Activated naive CD4-positive, alpha-beta T cell treated with anti-CD3 and anti-CD28 coated beads, Interleukin-2, amount 10 ng/mL, durations not matched to agents 7 days and 5 days (primary cell): ENCODE data around the gene CNTN5.

ENCODE experiments used
- CTCF ChIA-PET: fragments of 350-600 bp; sonication (Branson Sonifier 250); formaldehyde crosslinking; loops from one replicate; lab custom pipeline; 2021; ENCODE audit warnings: antibody characterized with exemption; lab: Charles Lee
- DNase-seq: peaks from one replicate; pipeline ENCODE4 v3.0.0-alpha.2; 2020
- H3K27ac Mint-ChIP-seq: one replicate; pipeline ENCODE4 v1.8.0; 2021; ENCODE audit warnings: mild to moderate bottlenecking, moderate library complexity, mixed read lengths
- H3K27me3 Mint-ChIP-seq: one replicate; pipeline ENCODE4 v1.8.0; 2021; ENCODE audit warnings: mild to moderate bottlenecking, mixed read lengths
- H3K36me3 Mint-ChIP-seq: one replicate; pipeline ENCODE4 v1.8.0; 2021; ENCODE audit warnings: mixed read lengths
- H3K4me1 Mint-ChIP-seq: one replicate; pipeline ENCODE4 v1.8.0; 2021; ENCODE audit warnings: mixed read lengths
- H3K4me3 Mint-ChIP-seq: one replicate; pipeline ENCODE4 v1.8.0; 2021; ENCODE audit warnings: mild to moderate bottlenecking, moderate library complexity, mixed read lengths
- H3K9me3 Mint-ChIP-seq: one replicate; pipeline ENCODE4 v1.8.0; 2021; ENCODE audit warnings: mixed read lengths

The CNTN5 gene

GRCh38 chr11:99020352-99021225, at the start of gene CNTN5:
Gene CNTN5, plus strand, starts transcription at chr11:99020949.
- CTCF ChIA-PET = interaction anchor here (0.6 kb wide), 1 partner anchor 1918 kb away, joined by 3 read pairs; no protein-coding TSS in a partner anchor

GRCh38 chr11:98979205-98979604, 41.5 kb upstream of the CNTN5 start:
- Mint-ChIP-seq H3K4me3 (no peak overlapping the region), H3K27ac (no peak overlapping the region), H3K36me3 (no peaks in the 10 kb centered on the region), H3K9me3 (peaks cover 9% of the 10 kb centered on the region), H3K27me3 (no peaks in the 10 kb centered on the region), H3K4me1 (no peaks in the 10 kb centered on the region)
- DNase-seq = no peak
- CTCF ChIA-PET = no interaction called here

More at GRCh38 chr11:99020352-99021225, at the start of gene CNTN5:
- Mint-ChIP-seq H3K4me3 (peak within 1 kb of the TSS; percentile 47), H3K4me1 (peaks cover 7% of the 10 kb centered on the region), H3K27ac (no peak within 1 kb of the TSS), H3K27me3 (peaks cover 18% of the 10 kb centered on the region), H3K9me3 (no peaks in the 10 kb centered on the region), H3K36me3 (no peaks in the 10 kb centered on the region)
- peak; percentile 25 for DNase-seq

- no peak for DNase-seq
- Mint-ChIP-seq H3K27me3 (peaks cover 14% of the 10 kb centered on the region), H3K27ac (no peak overlapping the region), H3K9me3 (no peaks in the 10 kb centered on the region), H3K4me3 (no peak overlapping the region), H3K36me3 (no peaks in the 10 kb centered on the region), H3K4me1 (peaks cover 4% of the 10 kb centered on the region)
- CTCF ChIA-PET = interaction anchor here (0.7 to 1.4 kb wide), 4 partner anchors 10 to 813 kb away, joined by 3 to 7 read pairs (median 4); no protein-coding TSS in a partner anchor
These were observed 4.9 kb upstream of the CNTN5 start for GRCh38 chr11:99015634-99016454.

- peaks cover 7% of the 10 kb centered on the region for H3K4me1 Mint-ChIP-seq
- no peaks in the 10 kb centered on the region for H3K36me3 Mint-ChIP-seq
- peaks cover 18% of the 10 kb centered on the region for H3K27me3 Mint-ChIP-seq
- CTCF ChIA-PET = no interaction called here
- no peak overlapping the region for H3K27ac Mint-ChIP-seq
- no peak overlapping the region for H3K4me3 Mint-ChIP-seq
- DNase-seq = no peak
- no peaks in the 10 kb centered on the region for H3K9me3 Mint-ChIP-seq
These were observed 1.1 kb upstream of the CNTN5 start for GRCh38 chr11:99019696-99020095.

GRCh38 chr11:99037057-99037456, 16.3 kb downstream of the CNTN5 start:
- H3K27ac Mint-ChIP-seq = no peak overlapping the region
- no peaks in the 10 kb centered on the region for H3K27me3 Mint-ChIP-seq
- no peak for DNase-seq
- no peak overlapping the region for H3K4me3 Mint-ChIP-seq
- CTCF ChIA-PET = no interaction called here
- H3K9me3 Mint-ChIP-seq = no peaks in the 10 kb centered on the region
- H3K36me3 Mint-ChIP-seq = no peaks in the 10 kb centered on the region
- no peaks in the 10 kb centered on the region for H3K4me1 Mint-ChIP-seq

GRCh38 chr11:99063331-99063730, 42.6 kb downstream of the CNTN5 start:
- CTCF ChIA-PET = no interaction called here

GRCh38 chr11:99065121-99065520, 44.4 kb downstream of the CNTN5 start:
- Mint-ChIP-seq H3K4me1 (peaks cover 3% of the 10 kb centered on the region), H3K27ac (no peak overlapping the region)
- CTCF ChIA-PET = no interaction called here

More at GRCh38 chr11:99063331-99063730, 42.6 kb downstream of the CNTN5 start:
- no peaks in the 10 kb centered on the region for H3K36me3 Mint-ChIP-seq
- H3K27ac Mint-ChIP-seq = no peak overlapping the region
- no peaks in the 10 kb centered on the region for H3K9me3 Mint-ChIP-seq
- no peaks in the 10 kb centered on the region for H3K4me1 Mint-ChIP-seq
- no peaks in the 10 kb centered on the region for H3K27me3 Mint-ChIP-seq
- DNase-seq = no peak
- no peak overlapping the region for H3K4me3 Mint-ChIP-seq

GRCh38 chr11:99066618-99067317, 46.0 kb downstream of the CNTN5 start:
- Mint-ChIP-seq H3K9me3 (no peaks in the 10 kb centered on the region), H3K4me3 (no peak overlapping the region), H3K36me3 (no peaks in the 10 kb centered on the region), H3K27me3 (no peaks in the 10 kb centered on the region), H3K27ac (no peak overlapping the region), H3K4me1 (peaks cover 4% of the 10 kb centered on the region)
- CTCF ChIA-PET = no interaction called here
- DNase-seq = no peak

More at GRCh38 chr11:99065121-99065520, 44.4 kb downstream of the CNTN5 start:
- H3K9me3 Mint-ChIP-seq = no peaks in the 10 kb centered on the region
- DNase-seq = no peak
- no peak overlapping the region for H3K4me3 Mint-ChIP-seq
- H3K36me3 Mint-ChIP-seq = no peaks in the 10 kb centered on the region
- H3K27me3 Mint-ChIP-seq = no peaks in the 10 kb centered on the region

GRCh38 chr11:99068832-99069231, 48.1 kb downstream of the CNTN5 start:
- Mint-ChIP-seq H3K36me3 (no peaks in the 10 kb centered on the region), H3K9me3 (no peaks in the 10 kb centered on the region), H3K4me3 (no peak overlapping the region), H3K27ac (no peak overlapping the region), H3K27me3 (no peaks in the 10 kb centered on the region), H3K4me1 (peaks cover 4% of the 10 kb centered on the region)
- DNase-seq = no peak
- CTCF ChIA-PET = no interaction called here

GRCh38 chr11:99069856-99070444, 49.2 kb downstream of the CNTN5 start:
- H3K36me3 Mint-ChIP-seq = no peaks in the 10 kb centered on the region
- H3K27ac Mint-ChIP-seq = no peak overlapping the region
- CTCF ChIA-PET = no interaction called here
- H3K9me3 Mint-ChIP-seq = no peaks in the 10 kb centered on the region
- peaks cover 4% of the 10 kb centered on the region for H3K4me1 Mint-ChIP-seq
- H3K4me3 Mint-ChIP-seq = peak overlapping the region; percentile 57
- peak; percentile 19 for DNase-seq
- no peaks in the 10 kb centered on the region for H3K27me3 Mint-ChIP-seq

- H3K9me3 Mint-ChIP-seq = peaks cover 2% of the 10 kb centered on the region
- H3K27ac Mint-ChIP-seq = no peak overlapping the region
- no peaks in the 10 kb centered on the region for H3K27me3 Mint-ChIP-seq
- CTCF ChIA-PET = no interaction called here
- no peak overlapping the region for H3K4me3 Mint-ChIP-seq
- DNase-seq = no peak
- H3K36me3 Mint-ChIP-seq = no peaks in the 10 kb centered on the region
- H3K4me1 Mint-ChIP-seq = no peaks in the 10 kb centered on the region
These were observed 58.8 kb downstream of the CNTN5 start for GRCh38 chr11:99079576-99079975.

GRCh38 chr11:99080154-99080553, 59.4 kb downstream of the CNTN5 start:
- peaks cover 2% of the 10 kb centered on the region for H3K9me3 Mint-ChIP-seq
- CTCF ChIA-PET = no interaction called here
- H3K4me1 Mint-ChIP-seq = no peaks in the 10 kb centered on the region

GRCh38 chr11:99098258-99098657, 77.5 kb downstream of the CNTN5 start:
- Mint-ChIP-seq H3K4me3 (no peak overlapping the region), H3K4me1 (no peaks in the 10 kb centered on the region), H3K9me3 (peaks cover 8% of the 10 kb centered on the region), H3K27me3 (no peaks in the 10 kb centered on the region), H3K36me3 (no peaks in the 10 kb centered on the region), H3K27ac (no peak overlapping the region)
- CTCF ChIA-PET = no interaction called here
- DNase-seq = no peak

More at GRCh38 chr11:99080154-99080553, 59.4 kb downstream of the CNTN5 start:
- no peak for DNase-seq
- Mint-ChIP-seq H3K27me3 (no peaks in the 10 kb centered on the region), H3K36me3 (no peaks in the 10 kb centered on the region), H3K27ac (no peak overlapping the region), H3K4me3 (no peak overlapping the region)

- no peak overlapping the region for H3K4me3 Mint-ChIP-seq
- H3K36me3 Mint-ChIP-seq = no peaks in the 10 kb centered on the region
- CTCF ChIA-PET = no interaction called here
- DNase-seq = no peak
- no peaks in the 10 kb centered on the region for H3K27me3 Mint-ChIP-seq
- no peak overlapping the region for H3K27ac Mint-ChIP-seq
- no peaks in the 10 kb centered on the region for H3K4me1 Mint-ChIP-seq
- H3K9me3 Mint-ChIP-seq = peaks cover 8% of the 10 kb centered on the region
These were observed 78.0 kb downstream of the CNTN5 start for GRCh38 chr11:99098751-99099150.
